ENCODE data around the gene MST1.

DNA sequence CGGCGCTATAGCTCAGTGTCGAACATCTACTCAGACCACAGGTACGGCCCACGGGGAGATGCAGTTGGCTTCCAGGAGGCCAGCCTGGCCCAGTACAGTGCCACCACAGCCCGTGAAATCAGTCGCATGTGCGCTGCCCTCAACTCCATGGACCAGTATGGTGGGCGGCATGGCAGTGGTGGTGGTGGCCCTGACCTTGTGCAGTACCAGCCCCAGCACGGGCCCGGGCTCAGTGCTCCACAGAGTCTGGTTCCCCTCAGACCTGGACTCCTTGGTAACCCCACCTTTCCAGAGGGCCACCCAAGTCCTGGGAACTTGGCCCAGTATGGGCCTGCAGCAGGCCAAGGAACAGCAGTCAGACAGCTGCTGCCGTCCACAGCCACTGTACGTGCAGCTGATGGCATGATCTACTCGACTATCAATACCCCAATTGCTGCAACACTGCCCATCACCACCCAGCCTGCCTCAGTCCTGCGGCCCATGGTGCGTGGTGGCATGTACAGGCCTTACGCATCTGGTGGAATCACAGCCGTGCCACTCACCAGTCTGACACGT lies 33.5 kb downstream of the MST1 start:
- TF ChIP-seq, protein P1, sequence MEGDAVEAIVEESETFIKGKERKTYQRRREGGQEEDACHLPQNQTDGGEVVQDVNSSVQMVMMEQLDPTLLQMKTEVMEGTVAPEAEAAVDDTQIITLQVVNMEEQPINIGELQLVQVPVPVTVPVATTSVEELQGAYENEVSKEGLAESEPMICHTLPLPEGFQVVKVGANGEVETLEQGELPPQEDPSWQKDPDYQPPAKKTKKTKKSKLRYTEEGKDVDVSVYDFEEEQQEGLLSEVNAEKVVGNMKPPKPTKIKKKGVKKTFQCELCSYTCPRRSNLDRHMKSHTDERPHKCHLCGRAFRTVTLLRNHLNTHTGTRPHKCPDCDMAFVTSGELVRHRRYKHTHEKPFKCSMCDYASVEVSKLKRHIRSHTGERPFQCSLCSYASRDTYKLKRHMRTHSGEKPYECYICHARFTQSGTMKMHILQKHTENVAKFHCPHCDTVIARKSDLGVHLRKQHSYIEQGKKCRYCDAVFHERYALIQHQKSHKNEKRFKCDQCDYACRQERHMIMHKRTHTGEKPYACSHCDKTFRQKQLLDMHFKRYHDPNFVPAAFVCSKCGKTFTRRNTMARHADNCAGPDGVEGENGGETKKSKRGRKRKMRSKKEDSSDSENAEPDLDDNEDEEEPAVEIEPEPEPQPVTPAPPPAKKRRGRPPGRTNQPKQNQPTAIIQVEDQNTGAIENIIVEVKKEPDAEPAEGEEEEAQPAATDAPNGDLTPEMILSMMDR (IDR thresholded peaks at IDR 0.05) = no peak
- no peak for TF ChIP-seq POLR2A (IDR thresholded peaks at IDR 0.05)

All from esophagus squamous epithelium (tissue), 4 donors.